GM12801 (cell line): ENCODE measurements around the gene TRPM6.

Experiments
- CTCF ChIP-seq: IDR thresholded peaks from one replicate; pipeline ENCODE4 v1.5.1; 2011; ENCODE audit warnings: control low read depth; ENCODE audit not compliant: insufficient read length; ENCODE audit errors: extremely low read depth

Gene TRPM6

GRCh38 chr9:74753650-74754049 lies 134.1 kb downstream of the TRPM6 start:
- TF ChIP-seq CTCF, result no peak

- TF ChIP-seq CTCF, result no peak
Measured at GRCh38 chr9:74748966-74749365, 138.8 kb downstream of the TRPM6 start.

GRCh38 chr9:74742792-74743730 lies 144.7 kb downstream of the TRPM6 start:
- no peak for TF ChIP-seq CTCF

- no peak for TF ChIP-seq CTCF
Measured at GRCh38 chr9:74742191-74742790, 145.4 kb downstream of the TRPM6 start.

GRCh38 chr9:74736646-74737045 lies 151.1 kb downstream of the TRPM6 start:
- no peak for TF ChIP-seq CTCF

- TF ChIP-seq CTCF, result no peak
Measured at GRCh38 chr9:74735761-74736160, 152.0 kb downstream of the TRPM6 start.

GRCh38 chr9:74729136-74729695 lies 158.5 kb downstream of the TRPM6 start:
- no peak for TF ChIP-seq CTCF
